Trophoblast cell (in vitro differentiated cells and primary cell): Measurements from ENCODE around the gene PAPOLB.

Source experiments
- DNase-seq, 2 donors: peaks; one replicate each; pipeline ENCODE4 v3.0.0-alpha.2; 2016
- H2AFZ ChIP-seq: 2 replicates; pipeline ENCODE4 v1.6.1; 2013; ENCODE audit warnings: low read length, moderate library complexity, mild to moderate bottlenecking; ENCODE audit not compliant: insufficient read depth, poor library complexity
- H2AK5ac ChIP-seq: 2 replicates; pipeline ENCODE4 v1.6.1; 2013; ENCODE audit warnings: mild to moderate bottlenecking, low read length
- H2BK120ac ChIP-seq: 2 replicates; pipeline ENCODE4 v1.6.1; 2013; ENCODE audit warnings: low read length, mild to moderate bottlenecking, moderate library complexity; ENCODE audit not compliant: insufficient read depth, poor library complexity
- H2BK12ac ChIP-seq: 2 replicates; pipeline ENCODE4 v1.6.1; 2013; ENCODE audit warnings: mild to moderate bottlenecking, low read length, moderate library complexity
- H2BK5ac ChIP-seq: 2 replicates; pipeline ENCODE4 v1.6.1; 2013; ENCODE audit warnings: low read length, low read depth, moderate library complexity, mild to moderate bottlenecking; ENCODE audit not compliant: poor library complexity
- H3K14ac ChIP-seq: 2 replicates; pipeline ENCODE4 v1.6.1; 2013; ENCODE audit warnings: mild to moderate bottlenecking, low read length
- H3K18ac ChIP-seq: 2 replicates; pipeline ENCODE4 v1.6.1; 2013; ENCODE audit warnings: mild to moderate bottlenecking, low read length
- H3K23ac ChIP-seq: 2 replicates; pipeline ENCODE4 v1.6.1; 2013; ENCODE audit warnings: low read length
- H3K27ac ChIP-seq: 2 replicates; pipeline ENCODE4 v1.5.1; 2013; ENCODE audit warnings: low read depth, mild to moderate bottlenecking, inconsistent platforms, low read length, moderate library complexity
- H3K27me3 ChIP-seq: 2 replicates; pipeline ENCODE4 v1.6.1; 2013; ENCODE audit warnings: inconsistent platforms, mild to moderate bottlenecking, low read length, moderate library complexity; ENCODE audit not compliant: insufficient read depth
- H3K36me3 ChIP-seq, 2 experiments: 1 replicate in 1 of 2; 2 replicates in 1 of 2; pipeline ENCODE4 v1.6.1; 2013; ENCODE audit warnings: low read length in 2 of 2, mild to moderate bottlenecking in 2 of 2, moderate library complexity in 1 of 2; ENCODE audit not compliant: insufficient read depth in 2 of 2, control insufficient read depth in 1 of 2
- H3K4ac ChIP-seq: 2 replicates; pipeline ENCODE4 v1.6.1; 2013; ENCODE audit warnings: low read depth, mild to moderate bottlenecking, low read length, moderate library complexity
- H3K4me1 ChIP-seq, 2 experiments: 1 replicate in 1 of 2; 2 replicates in 1 of 2; pipeline ENCODE4 v1.6.1; 2013; ENCODE audit warnings: low read length in 2 of 2, mild to moderate bottlenecking in 2 of 2, moderate library complexity in 1 of 2; ENCODE audit not compliant: insufficient read depth in 2 of 2, control insufficient read depth in 1 of 2
- H3K4me2 ChIP-seq: 2 replicates; pipeline ENCODE4 v1.6.1; 2013; ENCODE audit warnings: inconsistent platforms, mild to moderate bottlenecking, low read length, moderate library complexity
- H3K4me3 ChIP-seq: 2 replicates; pipeline ENCODE4 v1.5.1; 2013; ENCODE audit warnings: mild to moderate bottlenecking, low read depth, low read length, inconsistent platforms
- H3K79me1 ChIP-seq: one replicate; pipeline ENCODE4 v1.6.1; 2013; ENCODE audit warnings: low read length
- H3K79me2 ChIP-seq: 2 replicates; pipeline ENCODE4 v1.6.1; 2013; ENCODE audit warnings: low read length, mild to moderate bottlenecking; ENCODE audit not compliant: control insufficient read depth, insufficient read depth, poor library complexity
- H3K9ac ChIP-seq: 2 replicates; pipeline ENCODE4 v1.6.1; 2013; ENCODE audit warnings: mild to moderate bottlenecking, low read length
- H3K9me3 ChIP-seq: 2 replicates; pipeline ENCODE4 v1.6.1; 2013; ENCODE audit warnings: low read depth, mild to moderate bottlenecking, control low read depth, inconsistent platforms, low read length; ENCODE audit not compliant: insufficient read depth
- H4K12ac ChIP-seq: 2 replicates; pipeline ENCODE4 v1.6.1; 2013; ENCODE audit warnings: low read depth, mild to moderate bottlenecking, low read length, moderate library complexity
- H4K8ac ChIP-seq: 2 replicates; pipeline ENCODE4 v1.6.1; 2013; ENCODE audit warnings: low read depth, mild to moderate bottlenecking, low read length, moderate library complexity
- H4K91ac ChIP-seq: one replicate; pipeline ENCODE4 v1.6.1; 2013; ENCODE audit warnings: low read depth, mild to moderate bottlenecking, low read length, moderate library complexity
- WGBS: extraction: QIAGEN DNeasy Blood & Tissue Kit; methylation state at CpG from one replicate; pipeline ENCODE4 v1.1.7; 2013; ENCODE audit warnings: missing lambda C conversion rate; ENCODE audit not compliant: insufficient read length, insufficient coverage; ENCODE audit errors: extremely low coverage; 5-methylcytosine and 5-hydroxymethylcytosine counted together

The PAPOLB gene

GRCh38 chr7:4883033-4883371 is 21.2 kb upstream of the PAPOLB start:
- H4K91ac ChIP-seq, result no peak overlapping the region
- no peak overlapping the region for H3K23ac ChIP-seq
- H2BK12ac ChIP-seq, result no peak overlapping the region
- no CpG with 5 or more reads among the region's 36 CpGs for WGBS
- peak overlapping the region; percentile 39 for H2AFZ ChIP-seq
- H4K8ac ChIP-seq, result no peak overlapping the region
- no peak overlapping the region for H3K9ac ChIP-seq
- peaks cover 3% of the 10 kb centered on the region for H3K9me3 ChIP-seq
- peak overlapping the region; percentile 82 for H3K4me2 ChIP-seq
- H3K36me3 ChIP-seq, result no peaks in the 10 kb centered on the region
- no peak overlapping the region for H2AK5ac ChIP-seq
- no peak overlapping the region for H3K18ac ChIP-seq
- H3K4me3 ChIP-seq, result peak overlapping the region; percentile 64
- peak overlapping the region; percentile 12 for H2BK120ac ChIP-seq
- H3K79me1 ChIP-seq, result no peaks in the 10 kb centered on the region
- H4K12ac ChIP-seq, result no peak overlapping the region
- no peak overlapping the region for H3K14ac ChIP-seq
- H3K27ac ChIP-seq, result no peak overlapping the region
- no peak for DNase-seq
- H3K79me2 ChIP-seq, result peaks cover 2% of the 10 kb centered on the region
- peaks cover 5% of the 10 kb centered on the region for H3K27me3 ChIP-seq
- no peak overlapping the region for H2BK5ac ChIP-seq
- peaks cover 9 to 13% of the 10 kb centered on the region in 2 experiments for H3K4me1 ChIP-seq
- H3K4ac ChIP-seq, result no peak overlapping the region

GRCh38 chr7:4882169-4883032 is 20.6 kb upstream of the PAPOLB start:
- Histone ChIP-seq H3K27ac (no peak overlapping the region), H3K9me3 (peaks cover 3% of the 10 kb centered on the region), H2BK120ac (no peak overlapping the region), H3K4me3 (peak overlapping the region; percentile 6), H3K36me3 (no peaks in the 10 kb centered on the region), H3K23ac (no peak overlapping the region), H3K4ac (no peak overlapping the region), H3K18ac (no peak overlapping the region), H3K4me1 (peaks cover 9 to 13% of the 10 kb centered on the region in 2 experiments), H3K79me2 (peaks cover 2% of the 10 kb centered on the region), H4K91ac (no peak overlapping the region), H2BK12ac (no peak overlapping the region), H3K79me1 (no peaks in the 10 kb centered on the region), H2BK5ac (no peak overlapping the region), H2AK5ac (no peak overlapping the region), H4K8ac (no peak overlapping the region), H3K14ac (no peak overlapping the region), H3K27me3 (peaks cover 5% of the 10 kb centered on the region), H2AFZ (peak overlapping the region; percentile 48), H4K12ac (no peak overlapping the region), H3K9ac (no peak overlapping the region), H3K4me2 (peak overlapping the region; percentile 82)
- WGBS, result no CpG with 5 or more reads among the region's 35 CpGs
- DNase-seq, result peak; percentile 32 to 60

GRCh38 chr7:4880218-4880617 is 18.4 kb upstream of the PAPOLB start:
- Histone ChIP-seq H3K4me2 (no peak overlapping the region), H3K9ac (no peak overlapping the region), H3K14ac (no peak overlapping the region), H4K12ac (no peak overlapping the region), H3K4me1 (peaks cover 9 to 13% of the 10 kb centered on the region in 2 experiments), H3K27me3 (peaks cover 5% of the 10 kb centered on the region), H3K23ac (no peak overlapping the region), H3K27ac (no peak overlapping the region), H3K79me2 (peaks cover 2% of the 10 kb centered on the region), H3K18ac (no peak overlapping the region), H2AK5ac (no peak overlapping the region), H3K79me1 (no peaks in the 10 kb centered on the region), H2BK120ac (no peak overlapping the region), H2AFZ (no peak overlapping the region), H3K4ac (no peak overlapping the region), H4K91ac (no peak overlapping the region), H2BK5ac (no peak overlapping the region), H2BK12ac (no peak overlapping the region), H3K36me3 (no peaks in the 10 kb centered on the region), H3K9me3 (peaks cover 3% of the 10 kb centered on the region), H4K8ac (no peak overlapping the region), H3K4me3 (no peak overlapping the region)
- no CpG with 5 or more reads among the region's 10 CpGs for WGBS
- DNase-seq, result no peak

GRCh38 chr7:4879396-4880081 is 17.7 kb upstream of the PAPOLB start:
- no peak overlapping the region for H3K18ac ChIP-seq
- H3K23ac ChIP-seq, result no peak overlapping the region
- peaks cover 5% of the 10 kb centered on the region for H3K27me3 ChIP-seq
- H3K27ac ChIP-seq, result no peak overlapping the region
- H4K91ac ChIP-seq, result no peak overlapping the region
- H3K9ac ChIP-seq, result no peak overlapping the region
- peaks cover 3% of the 10 kb centered on the region for H3K9me3 ChIP-seq
- H3K14ac ChIP-seq, result no peak overlapping the region
- no peak overlapping the region for H2AK5ac ChIP-seq
- H3K36me3 ChIP-seq, result no peaks in the 10 kb centered on the region
- H2BK5ac ChIP-seq, result no peak overlapping the region
- no CpG with 5 or more reads among the region's 27 CpGs for WGBS
- H3K79me2 ChIP-seq, result peaks cover 2% of the 10 kb centered on the region
- no peak overlapping the region for H2BK120ac ChIP-seq
- H3K4ac ChIP-seq, result no peak overlapping the region
- H2BK12ac ChIP-seq, result no peak overlapping the region
- no peak overlapping the region for H3K4me3 ChIP-seq
- no peak overlapping the region for H3K4me2 ChIP-seq
- peaks cover 9 to 13% of the 10 kb centered on the region in 2 experiments for H3K4me1 ChIP-seq
- peak; percentile 30 to 53 for DNase-seq
- H2AFZ ChIP-seq, result no peak overlapping the region
- H4K12ac ChIP-seq, result no peak overlapping the region
- H4K8ac ChIP-seq, result no peak overlapping the region
- no peaks in the 10 kb centered on the region for H3K79me1 ChIP-seq
